Left cardiac atrium (tissue), 4 donors: ENCODE results near the gene SEMA4C. TPM values are rescaled to one million over a fixed set of nuclear protein-coding genes. Genes with fewer than 3 reads are reported as not detected.
"Not testable (repeated sequence)": the region's sequence is repeated elsewhere in the genome, so short reads cannot be mapped to it uniquely, and the experiment has no call there.

ENCODE experiments used
- ATAC-seq, 2 donors: fragments of 200-7000 bp; cut with Tn5 transposase; one replicate each; pipeline ENCODE4 v1.9.1; 2020; ENCODE audit warnings: mild to moderate bottlenecking in 2 of 2, moderate library complexity in 2 of 2
- DNase-seq: peaks from one replicate; pipeline ENCODE4 v3.0.0-alpha.2; 2020
- intact Hi-C, 2 donors: fragments of 100-400 bp; cut with DNase I; formaldehyde crosslinking; loops; one replicate each; pipeline versions ENCODE4 v1.14.1 to v1.15.1; 2022 to 2023
- total RNA-seq, 2 donors: library from RNA; stranded (reverse); fragmentation: NEBNext Ultra II Directional; extraction: Animal tissue kit (Norgen Biotek cat#: 25700); gene quantifications; one replicate each; pipeline ENCODE4 v1.2.1, GENCODE V29; 2021
- donor health status: DM: no; HTN: yes; CAD: no.
- donor health status: DM: no; HTN: yes; CAD: no; lungs with severe emphysema.
- donor health status: DM: yes; HTN: yes; CAD: no.
- donor health status: Dilated cardiomyopathy.

The SEMA4C gene
- total RNA-seq, 2 donors from 2014 or later, result 22.1 to 24.8 TPM

DNA sequence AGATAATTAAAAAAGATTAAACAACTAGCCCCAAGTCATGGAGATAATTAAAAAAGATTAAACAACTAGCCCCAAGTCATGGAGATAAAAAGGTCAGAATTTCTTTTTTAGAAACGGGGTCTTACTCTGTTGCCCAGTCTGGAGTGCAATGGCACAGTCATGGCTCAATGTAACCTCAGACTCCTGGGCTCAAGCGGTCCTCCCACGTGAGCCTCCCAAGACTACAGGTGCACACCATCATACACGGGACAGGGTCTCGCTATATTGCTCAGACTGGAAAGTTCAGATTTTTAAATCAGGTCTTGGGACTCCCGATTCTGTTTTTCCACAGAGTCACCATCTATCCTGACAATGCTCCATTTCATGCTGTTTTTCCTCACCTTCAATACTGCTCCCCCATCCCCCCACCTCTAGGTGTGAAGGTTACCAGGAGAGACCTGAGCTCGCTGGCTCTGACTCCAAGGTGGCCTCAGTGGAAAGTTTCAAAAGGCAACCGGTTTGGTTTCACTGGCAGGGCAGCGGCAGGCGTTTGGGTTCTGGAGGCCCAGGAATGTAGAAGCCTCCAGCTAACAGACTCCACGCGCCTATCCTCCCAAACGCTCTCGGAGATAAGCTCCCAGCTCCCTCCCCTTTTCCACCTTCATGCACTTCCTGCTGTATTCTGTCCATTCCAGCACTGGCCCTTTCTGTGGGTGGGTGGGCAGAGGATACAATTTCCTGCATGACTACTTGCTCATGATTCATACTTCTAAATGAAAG lies 2.9 kb upstream of the SEMA4C start:
- DNase-seq (no peak), ATAC-seq (no peak)
- intact Hi-C loops, result no loop called here

DNA sequence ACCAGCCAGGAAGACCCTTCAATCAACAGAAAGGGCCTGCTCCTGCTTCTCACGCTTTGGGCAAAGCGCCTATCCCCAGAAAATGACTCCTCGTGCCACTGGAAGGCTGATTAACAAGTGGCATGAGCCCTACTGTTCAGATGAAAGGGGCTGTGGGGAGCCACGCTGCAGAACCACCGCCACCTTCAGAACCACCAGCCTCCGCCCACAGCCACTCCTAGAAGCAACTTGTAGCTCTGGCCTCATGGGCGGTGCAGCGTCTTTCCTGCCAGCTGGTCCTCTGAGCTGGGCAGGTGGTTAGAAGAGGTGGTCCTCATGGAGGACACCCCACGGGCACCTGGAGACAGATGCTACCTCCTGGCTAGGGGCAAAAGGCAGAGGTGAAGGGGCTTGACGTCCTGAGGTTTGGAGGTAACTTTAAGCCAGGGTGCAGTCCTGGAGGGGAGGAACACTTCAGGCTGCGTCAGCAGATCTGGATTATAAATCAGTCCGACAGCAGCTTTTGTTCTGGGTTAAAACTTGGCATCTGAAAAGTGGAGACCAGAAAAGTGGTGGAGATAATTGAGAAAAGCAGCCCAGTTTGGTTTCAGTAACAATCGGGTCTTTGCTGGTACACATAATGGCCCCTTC lies 861 bp upstream of the SEMA4C start:
- ATAC-seq, result no peak
- peak; percentile 61 for DNase-seq
- intact Hi-C loops, result loop anchor here in 1 of 2 donors (2.0 kb wide), 1 partner anchor 42 kb away; no protein-coding TSS in a partner anchor

DNA sequence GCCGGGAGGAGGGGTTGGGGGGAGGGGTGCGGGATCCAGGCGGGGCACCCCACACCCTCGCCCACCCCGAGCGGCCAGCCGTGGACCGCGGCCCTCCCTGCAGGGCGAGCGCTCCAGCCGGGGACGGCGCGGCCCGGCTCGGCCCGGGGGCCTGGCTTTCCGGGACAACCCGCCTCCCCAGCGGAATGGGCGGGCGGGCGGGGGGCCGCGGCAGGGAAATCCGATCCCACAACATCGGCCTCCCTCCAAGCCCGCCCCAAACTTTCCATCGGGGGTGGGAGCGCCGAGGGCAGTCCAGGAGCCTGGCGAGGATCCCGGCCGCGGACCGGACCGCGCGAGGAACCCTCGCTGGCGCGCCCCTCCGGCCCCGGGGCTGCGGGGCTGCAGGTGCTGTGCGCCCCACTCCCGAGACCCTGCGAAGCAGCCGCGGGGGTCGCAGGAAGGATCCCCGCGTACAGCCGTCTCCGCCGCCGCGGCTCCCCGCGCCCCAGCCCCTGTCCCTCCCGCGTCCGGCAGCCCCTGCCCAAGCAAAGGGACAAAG lies 529 bp downstream of the SEMA4C start:
- intact Hi-C loops, result no loop called here
- ATAC-seq (peak; percentile 71 to 75), DNase-seq (peak; percentile 90)

DNA sequence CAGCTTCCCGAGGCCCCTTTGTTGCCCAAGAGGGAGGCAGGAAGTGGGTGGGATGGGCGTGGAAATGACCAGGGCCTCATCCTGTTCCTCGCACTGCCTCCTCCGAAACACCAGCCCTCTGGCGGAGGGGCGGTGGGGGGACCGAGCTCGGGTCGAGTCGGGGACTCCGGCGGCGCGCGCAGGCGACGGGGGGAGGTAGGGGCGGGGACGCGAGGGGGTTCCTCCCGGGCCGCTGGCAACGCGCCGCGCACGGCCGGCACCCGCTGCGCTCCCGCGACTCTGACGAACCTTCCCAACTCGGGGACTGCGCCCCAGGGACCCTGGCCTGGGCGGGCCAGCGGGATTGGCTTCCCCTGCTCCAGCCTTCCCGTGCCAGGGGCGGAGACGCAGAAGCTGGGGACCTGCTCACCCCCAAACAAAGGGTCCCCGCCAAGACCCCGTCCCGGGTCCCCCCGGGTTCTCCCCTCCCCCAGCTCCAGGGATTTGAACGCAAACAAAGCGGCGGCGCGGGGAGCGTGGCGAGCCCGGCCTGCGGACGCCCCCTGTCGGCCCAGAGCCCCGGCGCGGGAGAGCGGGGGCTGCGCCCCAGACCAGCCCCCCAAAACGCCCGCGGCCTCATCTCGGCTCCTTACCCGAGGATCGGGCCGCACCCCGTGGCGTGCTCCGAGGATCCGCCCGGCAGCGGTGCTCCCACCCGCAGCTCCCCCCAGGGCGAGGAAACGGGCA lies 1.2 kb downstream of the SEMA4C start:
- ATAC-seq (peak; percentile 72 to 80), DNase-seq (peak; percentile 93)
- intact Hi-C loops, result no loop called here

DNA sequence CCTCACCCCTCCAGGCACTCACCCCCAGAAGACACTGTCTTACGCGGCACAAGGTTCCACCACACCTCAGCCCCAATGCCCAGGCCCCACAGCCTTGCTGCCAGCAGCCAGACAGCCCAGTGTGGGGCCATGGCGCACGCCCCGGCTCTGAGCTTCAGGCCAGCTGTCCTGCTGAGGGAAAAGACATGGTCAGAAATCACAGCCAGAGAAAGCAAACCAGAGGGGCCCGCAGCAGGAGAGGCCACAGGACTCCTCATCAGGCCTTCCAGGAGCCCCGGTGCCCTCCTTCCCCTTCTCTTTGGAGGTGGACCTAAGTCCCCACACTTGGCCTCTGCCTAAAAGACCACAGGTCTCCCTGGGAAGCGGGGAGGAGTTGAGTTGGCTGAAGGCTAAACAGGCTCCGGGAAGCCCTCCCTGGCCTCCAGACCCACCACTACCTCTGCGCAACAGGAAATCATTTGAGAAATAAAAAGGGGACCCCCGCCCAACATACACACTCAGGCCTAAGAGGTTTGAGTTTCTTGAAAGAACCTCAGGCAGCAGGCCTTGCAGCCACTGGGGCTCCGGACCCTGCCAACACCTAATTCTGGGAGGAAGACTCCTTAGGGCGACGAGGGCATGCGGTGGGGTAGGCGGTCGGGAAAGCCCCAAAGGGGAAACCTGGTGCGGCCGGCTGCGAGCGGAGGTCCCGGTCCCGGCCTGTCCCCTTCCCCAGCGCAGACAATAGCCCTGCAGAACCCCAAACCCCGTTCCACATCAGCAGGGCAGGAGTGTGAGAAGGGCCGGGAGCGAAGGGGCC lies 1.9 kb downstream of the SEMA4C start:
- ATAC-seq (no peak), DNase-seq (no peak)
- intact Hi-C loops, result no loop called here

DNA sequence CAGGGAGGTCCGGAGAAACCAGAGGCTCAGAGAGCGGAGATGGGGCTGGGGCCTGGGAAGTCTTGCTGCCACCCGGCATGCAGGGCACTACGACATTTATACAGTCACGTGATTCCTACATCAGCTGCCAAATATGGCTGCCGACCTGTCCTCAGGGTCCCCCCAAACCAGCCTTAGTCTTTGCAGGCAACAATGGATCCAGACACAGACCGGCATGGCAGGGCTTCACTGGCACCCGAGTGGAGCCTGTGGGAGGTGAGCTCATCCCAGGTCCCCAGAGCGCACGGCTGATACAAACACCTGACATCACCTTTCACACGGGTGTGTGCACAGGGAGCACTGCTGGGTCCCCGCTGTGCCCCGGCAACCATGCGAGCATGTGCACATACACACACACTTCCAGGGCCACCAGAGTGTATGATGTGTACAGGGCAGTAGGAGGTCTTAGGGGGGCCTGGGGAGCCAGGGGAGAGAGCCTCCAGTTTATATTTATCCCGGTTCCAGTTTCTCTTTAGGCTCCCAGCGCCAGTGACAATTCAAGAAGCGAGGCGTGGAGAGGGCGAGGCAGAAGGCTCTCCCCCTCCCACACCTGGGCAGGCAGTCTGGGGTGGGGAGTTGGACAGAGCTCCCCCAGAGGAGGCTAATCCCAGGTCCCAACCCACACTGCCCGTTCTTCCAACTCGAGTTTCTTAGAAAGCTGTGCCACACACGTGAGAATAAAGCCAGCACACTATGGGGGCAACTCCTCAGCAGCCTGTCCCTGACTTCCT lies 2.7 kb downstream of the SEMA4C start:
- ATAC-seq (no peak), DNase-seq (no peak)
- intact Hi-C loops, result no loop called here

DNA sequence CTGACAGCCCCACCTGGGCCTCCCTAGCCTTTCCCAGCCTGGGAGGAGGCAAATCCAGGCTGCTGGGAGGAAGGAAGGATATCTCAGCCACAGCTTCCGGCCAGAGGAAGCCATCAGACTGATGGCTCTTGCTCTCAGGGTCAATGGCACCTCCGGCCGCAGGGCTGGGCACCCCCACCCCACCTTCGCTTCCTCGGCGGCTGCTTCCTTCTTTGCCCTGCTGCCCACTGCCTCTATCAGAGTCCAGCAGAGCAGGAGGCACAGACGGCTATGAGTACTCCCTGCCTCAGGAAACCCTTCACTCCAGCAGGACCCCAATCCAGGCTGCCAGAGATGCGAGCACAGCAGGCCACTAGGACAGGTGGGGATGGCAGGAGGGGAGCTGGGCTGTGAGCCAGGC lies 3.3 kb downstream of the SEMA4C start:
- intact Hi-C loops, result no loop called here
- DNase-seq (no peak), ATAC-seq (no peak)

DNA sequence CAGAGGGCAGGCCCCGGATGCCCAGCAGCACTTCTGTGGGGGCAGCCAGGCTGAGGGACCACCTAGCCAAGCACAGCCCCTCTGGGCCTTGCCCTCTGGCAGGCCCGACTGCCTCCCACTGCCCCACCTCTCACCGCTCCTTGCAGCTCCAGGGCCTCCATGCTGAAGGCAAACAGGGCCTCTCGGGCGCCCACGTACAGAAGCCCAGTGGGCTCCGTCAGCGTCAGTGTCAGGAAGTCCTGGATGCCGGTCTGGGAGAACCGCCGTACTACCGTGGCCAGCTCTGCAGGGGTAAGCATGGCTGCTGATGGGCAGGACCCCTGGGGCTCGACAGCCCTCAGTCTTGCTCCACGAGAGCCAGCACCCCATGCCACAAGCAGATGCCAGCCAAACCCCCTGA lies 3.7 kb downstream of the SEMA4C start:
- ATAC-seq, result no peak
- intact Hi-C loops, result no loop called here
- DNase-seq, result no peak

DNA sequence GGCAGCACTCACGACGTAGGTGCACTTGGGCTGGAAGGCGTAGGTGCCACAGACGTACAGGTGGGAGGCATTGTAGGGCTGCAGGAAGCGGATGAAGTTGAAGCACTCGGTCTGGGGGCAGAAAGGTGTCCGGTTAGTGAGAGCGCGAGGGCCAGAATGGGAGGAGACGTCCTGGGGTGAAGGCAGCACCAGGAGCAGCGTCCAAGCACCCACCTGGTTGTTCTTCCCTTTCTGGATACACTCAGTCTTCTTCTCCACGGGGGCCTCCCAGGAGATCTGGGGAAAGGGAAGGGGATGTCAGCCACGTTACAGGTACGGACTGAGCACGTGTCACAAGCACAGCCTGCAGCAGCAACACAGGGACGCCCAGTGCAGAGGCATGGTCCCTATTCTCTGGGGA lies 4.2 kb downstream of the SEMA4C start:
- ATAC-seq, result no peak
- intact Hi-C loops, result no loop called here
- DNase-seq, result no peak

DNA sequence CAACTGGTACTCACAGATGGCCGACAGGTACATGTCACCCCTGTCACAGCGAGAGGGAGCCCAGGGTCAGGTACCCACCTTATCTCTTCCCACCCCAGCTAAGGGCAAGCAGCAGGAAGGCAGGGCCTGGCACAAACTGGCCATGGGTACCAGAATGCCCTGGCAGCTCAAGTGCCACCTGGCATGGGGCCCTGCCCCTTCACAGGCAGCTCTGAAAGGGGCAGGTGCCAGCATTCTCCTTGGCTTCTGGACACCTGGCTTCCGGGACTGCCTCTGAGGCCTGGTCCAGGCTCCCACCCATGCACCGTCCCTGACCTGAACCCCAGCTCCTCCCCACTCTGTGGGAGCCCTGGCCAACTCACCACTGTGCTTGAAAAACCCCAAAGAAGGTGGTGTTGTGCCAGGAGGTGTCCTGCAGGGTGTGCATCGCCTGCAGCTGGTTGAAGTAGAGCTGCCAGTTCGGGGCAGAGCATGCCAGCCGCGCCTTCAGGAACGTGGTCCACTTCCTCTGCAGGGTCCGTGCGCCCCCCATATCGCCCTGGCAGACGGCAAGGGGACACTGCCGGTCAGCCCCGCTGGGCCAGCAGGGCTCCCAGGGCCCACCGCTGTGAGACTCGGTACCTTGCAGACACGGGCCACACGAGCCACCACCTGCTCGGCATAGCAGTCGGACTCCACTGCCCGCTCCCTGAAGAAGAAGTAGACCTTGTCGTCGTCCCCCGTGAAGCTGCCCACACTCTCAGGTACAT lies 5.4 kb downstream of the SEMA4C start:
- DNase-seq (no peak), ATAC-seq (no peak)
- intact Hi-C loops, result no loop called here

DNA sequence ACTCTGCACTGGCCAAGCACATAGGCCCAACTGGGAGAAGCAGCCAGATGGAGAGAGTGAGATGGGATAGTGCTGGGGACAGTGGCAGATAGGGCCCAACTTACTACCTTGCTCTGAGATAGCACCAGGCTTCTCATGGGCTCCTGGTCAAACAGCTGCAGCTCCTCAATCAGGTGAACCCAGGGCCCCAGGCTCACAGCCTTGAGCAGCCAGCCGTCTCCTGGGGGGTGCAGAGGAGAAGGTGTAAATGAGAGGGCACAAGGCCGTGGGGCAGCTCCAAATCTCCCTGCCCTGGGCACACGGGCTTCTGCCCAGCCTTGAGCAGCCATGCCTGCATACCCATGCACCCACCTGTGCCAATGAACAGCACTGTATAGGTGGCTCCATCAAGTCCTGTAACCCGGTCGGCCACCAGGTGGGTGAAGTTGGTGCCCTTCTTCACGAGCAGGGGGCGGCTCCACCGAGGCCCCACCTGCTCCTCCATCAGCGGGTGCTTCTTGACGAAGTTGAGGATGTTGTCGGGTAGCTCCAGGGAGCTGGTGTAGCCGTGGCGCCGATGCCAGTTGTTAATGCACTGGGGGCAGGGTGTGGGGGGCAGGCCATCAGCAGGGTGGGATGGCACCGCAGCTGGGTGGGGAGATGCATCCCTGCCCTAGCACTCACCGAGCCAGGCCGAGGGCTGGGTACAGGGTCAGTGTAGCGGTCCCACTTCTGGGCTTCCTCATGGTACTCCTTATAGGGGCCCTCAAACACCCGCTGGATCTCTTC lies 6.1 kb downstream of the SEMA4C start:
- intact Hi-C loops, result no loop called here
- no peak for ATAC-seq
- DNase-seq, result no peak

DNA sequence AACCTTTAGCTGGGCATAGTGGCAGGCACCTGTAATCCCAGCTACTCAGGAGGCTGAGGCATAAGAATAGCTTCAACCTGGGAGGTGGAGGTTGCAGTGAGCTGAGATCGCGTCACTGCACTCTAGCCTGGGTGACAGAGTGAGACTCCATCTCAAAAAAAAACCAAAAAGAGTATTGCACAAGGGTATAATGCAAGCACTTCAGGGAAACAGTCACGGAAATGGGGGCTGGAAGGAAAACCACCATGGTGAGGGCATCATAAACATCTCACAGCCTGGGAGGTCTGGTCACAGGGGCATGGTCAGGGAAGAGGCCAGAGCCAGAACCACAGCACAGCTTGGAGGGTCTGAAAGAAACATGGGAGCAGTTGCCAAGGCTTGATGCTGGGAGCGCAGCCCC lies 6.8 kb downstream of the SEMA4C start:
- DNase-seq, ATAC-seq: not testable (repeated sequence)

DNA sequence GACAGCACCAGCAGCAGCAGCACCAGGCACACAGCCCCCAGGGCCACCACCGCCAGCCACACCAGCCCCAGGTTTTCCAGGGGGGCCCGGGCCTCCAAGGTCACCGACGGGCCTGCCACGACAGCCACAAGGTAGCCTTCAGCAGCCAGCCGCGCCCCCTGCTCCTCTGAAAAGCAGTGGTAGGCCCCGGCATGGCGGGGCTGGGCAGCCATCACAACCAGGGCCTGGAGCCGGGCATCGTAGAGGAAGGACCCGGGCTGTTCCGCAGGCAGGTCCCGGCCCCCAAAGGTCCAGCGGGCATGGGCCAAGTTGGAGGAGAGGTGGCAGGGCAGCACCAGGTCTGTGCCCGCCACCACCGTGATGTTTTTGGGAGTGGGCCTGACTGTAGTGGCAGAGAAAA lies 8.8 kb downstream of the SEMA4C start:
- ATAC-seq, result no peak
- intact Hi-C loops, result no loop called here
- no peak for DNase-seq

More for the DNA sequence above, 6.8 kb downstream of the SEMA4C start:
- intact Hi-C loops, result not testable (repeated sequence)

DNA sequence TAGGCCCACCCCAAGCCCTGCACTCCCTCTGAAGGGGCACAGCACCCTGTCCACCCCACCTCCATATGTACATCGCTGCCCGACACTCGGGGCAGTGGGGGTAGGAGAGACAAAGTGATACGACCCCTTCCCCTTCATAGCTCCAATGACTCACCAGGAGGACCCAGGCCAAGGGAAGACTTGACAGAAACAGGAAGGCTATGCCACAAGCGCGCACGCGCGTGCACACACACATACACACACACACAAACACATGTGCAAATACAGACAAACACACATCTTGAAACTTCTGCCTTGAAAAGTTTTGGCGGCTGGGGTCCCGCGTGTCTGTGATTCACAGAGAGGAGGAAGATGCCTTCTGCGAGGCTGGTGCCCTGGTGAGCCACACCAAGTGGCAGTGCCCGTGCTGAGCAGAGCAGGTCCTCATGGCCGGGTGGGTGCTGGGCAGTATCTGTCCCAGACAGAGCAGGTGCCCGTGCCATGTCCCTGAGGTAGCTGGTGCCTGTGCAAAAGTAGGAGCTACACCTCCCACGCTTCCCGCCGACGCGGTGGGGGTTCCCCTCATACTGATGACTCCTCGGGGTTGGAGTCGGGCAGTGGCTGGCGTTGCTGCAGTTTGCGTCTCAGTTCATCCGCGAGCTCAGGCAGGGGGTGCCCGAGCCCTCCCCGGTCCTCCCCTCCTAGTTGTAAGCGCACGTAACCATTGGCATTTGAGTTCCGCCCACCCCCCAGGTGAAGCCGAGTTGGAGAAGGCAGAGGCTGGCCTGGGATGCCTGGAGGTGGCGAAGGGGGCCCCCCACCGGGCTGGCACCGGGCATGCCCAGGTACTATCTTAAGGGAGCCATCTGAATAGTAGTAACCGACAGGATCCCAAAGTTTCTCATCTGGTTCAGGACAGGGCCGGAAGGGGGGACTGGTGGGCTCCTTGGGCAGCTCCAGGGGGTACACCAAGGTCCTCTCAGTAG lies 9.5 kb downstream of the SEMA4C start:
- intact Hi-C loops, result no loop called here
- no peak for DNase-seq

DNA sequence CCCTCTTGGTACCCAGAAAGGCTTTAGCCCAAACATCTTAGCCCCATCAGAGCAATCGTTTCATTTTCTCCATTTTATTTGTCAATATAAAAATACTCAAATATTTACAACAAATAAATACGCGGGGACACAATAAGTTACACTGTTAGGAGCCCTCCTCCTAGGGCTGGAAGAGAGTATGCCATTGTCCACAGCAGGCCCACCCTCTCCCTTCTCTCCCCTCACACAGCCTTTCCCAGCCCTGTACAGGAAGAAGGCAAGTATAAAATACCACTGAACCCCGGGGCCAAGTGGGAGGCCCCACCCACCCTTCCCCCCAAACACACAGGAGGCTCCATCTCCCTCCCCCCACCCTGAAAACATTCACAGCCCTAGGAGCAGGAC lies 10.2 kb downstream of the SEMA4C start:
- ATAC-seq (no peak), DNase-seq (no peak)
- intact Hi-C loops, result loop anchor here (2.0 to 5.0 kb wide), 2 partner anchors 91 to 93 kb away; no protein-coding TSS in a partner anchor

More for the DNA sequence above, 9.5 kb downstream of the SEMA4C start:
- no peak for ATAC-seq
